ENCODE data around the gene ZSCAN22. TPM values are rescaled to one million over a fixed set of nuclear protein-coding genes. Genes with fewer than 3 reads are reported as not detected.

Gene ZSCAN22
- total RNA-seq, 1 experiment from 2014 or later: 4.6 TPM

- ChIA-PET RAD21 (ENCODE audit: low non-redundant PET in 1 of 2, low total read pairs in 2 of 2, uncharacterized antibody in 2 of 2, unreplicated experiment in 2 of 2) (no interaction called here), CTCF (no interaction called here), POLR2A (interaction anchor here (1.9 kb wide), 1 partner anchor 7 kb away, joined by 6 read pairs; the partner anchor contains the start of gene ZNF497)
- no TSS peak for BruUV-seq (replicated peaks)
- TF ChIP-seq SIN3A (IDR thresholded peaks at IDR 0.05; ENCODE audit: low read depth): no peak
- no peak for TF ChIP-seq POLR2AphosphoS5 (IDR thresholded peaks at IDR 0.05; ENCODE audit: low read depth, low read length)
- TF ChIP-seq ATF3 (IDR thresholded peaks at IDR 0.05): no peak
- no peak for TF ChIP-seq FOSL1 (IDR thresholded peaks at IDR 0.05; ENCODE audit: low read depth)
- no peak for TF ChIP-seq CTCF (IDR thresholded peaks at IDR 0.05 in 2 of 3, conservative IDR thresholded peaks at IDR 0.05 in 1 of 3; ENCODE audit: borderline replicate concordance in 1 of 3, insufficient read depth in 1 of 3, low read depth in 2 of 3, low read length in 2 of 3)
- TF ChIP-seq ZBTB33 (IDR thresholded peaks at IDR 0.05; ENCODE audit: extremely low read depth, insufficient replicate concordance, low read length): no peak
- TF ChIP-seq JUND (IDR thresholded peaks at IDR 0.05): no peak
- TF ChIP-seq EGR1 (IDR thresholded peaks at IDR 0.05; ENCODE audit: low read depth): no peak
- TF ChIP-seq ZFX (IDR thresholded peaks at IDR 0.05): no peak
- TF ChIP-seq YY1 (IDR thresholded peaks at IDR 0.05; ENCODE audit: extremely low read depth, insufficient replicate concordance, low read depth, low read length): no peak
- no peak for TF ChIP-seq REST (IDR thresholded peaks at IDR 0.05; ENCODE audit: low read depth)
- H3K36me3 ChIP-seq (ENCODE audit: control insufficient read depth in 1 of 2, insufficient read depth in 2 of 2, low read length in 2 of 2): no peaks in the 10 kb centered on the region
- intact Hi-C loops (cut with micrococcal nuclease): no loop called here
- H3K4me3 ChIP-seq (replicated peaks in 1 of 2; ENCODE audit: low read depth in 1 of 2, low read length in 2 of 2): no peak overlapping the region
- no peaks in the 10 kb centered on the region for H3K9me3 ChIP-seq (ENCODE audit: control insufficient read depth in 1 of 2, insufficient read depth in 1 of 2, low read depth in 1 of 2, low read length in 2 of 2)
- no peaks in the 10 kb centered on the region for H3K79me2 ChIP-seq (ENCODE audit: insufficient read depth, low read length)
- H3K27me3 ChIP-seq (ENCODE audit: insufficient read depth, low read length): no peaks in the 10 kb centered on the region
- no peaks in the 10 kb centered on the region for H3K9me2 ChIP-seq (ENCODE audit: insufficient read depth)
- no peak overlapping the region for H2AFZ ChIP-seq (ENCODE audit: low read depth, low read length, poor library complexity, severe bottlenecking)
- no peak for DNase-seq (ENCODE audit: low read depth, low spot score)
- no peak overlapping the region for H3K27ac ChIP-seq (ENCODE audit: low read depth, low read length)
- H3K4me2 ChIP-seq (ENCODE audit: low read length): no peak overlapping the region
- no peak for ATAC-seq
- no peaks in the 10 kb centered on the region for H3K4me1 ChIP-seq (ENCODE audit: control insufficient read depth in 1 of 2, insufficient read depth in 2 of 2, low read length in 2 of 2)
- H4K20me1 ChIP-seq (ENCODE audit: insufficient read depth): no peaks in the 10 kb centered on the region
- no peak overlapping the region for H3K9ac ChIP-seq (ENCODE audit: low read length)
Measured at GRCh38 chr19:58355215-58355796, 28.5 kb downstream of the ZSCAN22 start.
